Central memory CD4-positive, alpha-beta T cell (primary cell): ENCODE results near the gene EPHA5.

Source experiments
- DNase-seq: peaks from one replicate; pipeline ENCODE4 v3.0.0; 2022
- total RNA-seq, 3 experiments: gene quantifications; one replicate each; lab custom pipeline; 2026; lab: John Stamatoyannopoulos, UW

Gene EPHA5
- 0 reads per million in 3 experiments for total RNA-seq

GRCh38 chr4:65670331-65671031 lies at the start of gene EPHA5:
TSS of gene EPHA5 (minus strand) at chr4:65670489. CDS start at chr4:65669742, 747 bp downstream.
- no peak for DNase-seq

GRCh38 chr4:65719635-65720034 lies 49.3 kb upstream of the EPHA5 start:
- no peak for DNase-seq

GRCh38 chr4:65698631-65699030 lies 28.3 kb upstream of the EPHA5 start:
- no peak for DNase-seq

GRCh38 chr4:65696436-65696835 lies 26.1 kb upstream of the EPHA5 start:
- DNase-seq, result no peak

DNA sequence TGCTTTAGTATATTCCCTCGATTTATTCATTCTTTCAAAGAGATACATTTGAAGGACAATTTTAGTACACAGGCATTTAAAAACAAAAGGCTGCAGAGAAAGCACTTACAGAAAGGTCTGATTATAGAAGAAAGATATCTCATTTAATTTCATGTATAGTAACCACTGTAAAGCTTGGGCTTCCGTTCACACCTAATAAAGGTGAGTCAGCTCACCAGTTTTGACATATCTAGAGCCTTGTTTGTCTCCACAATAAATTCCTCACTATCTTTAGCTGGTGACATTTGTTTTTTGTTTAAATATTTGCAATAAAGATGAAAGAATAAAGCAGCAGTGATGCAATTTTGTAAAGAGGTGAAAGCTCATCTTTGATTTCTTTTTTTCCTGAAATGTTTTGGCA lies 1.1 kb upstream of the EPHA5 start:
- DNase-seq, result no peak

GRCh38 chr4:65670020-65670330 lies 314 bp downstream of the EPHA5 start:
- DNase-seq, result no peak

GRCh38 chr4:65669111-65670019 lies 924 bp downstream of the EPHA5 start:
- no peak for DNase-seq

DNA sequence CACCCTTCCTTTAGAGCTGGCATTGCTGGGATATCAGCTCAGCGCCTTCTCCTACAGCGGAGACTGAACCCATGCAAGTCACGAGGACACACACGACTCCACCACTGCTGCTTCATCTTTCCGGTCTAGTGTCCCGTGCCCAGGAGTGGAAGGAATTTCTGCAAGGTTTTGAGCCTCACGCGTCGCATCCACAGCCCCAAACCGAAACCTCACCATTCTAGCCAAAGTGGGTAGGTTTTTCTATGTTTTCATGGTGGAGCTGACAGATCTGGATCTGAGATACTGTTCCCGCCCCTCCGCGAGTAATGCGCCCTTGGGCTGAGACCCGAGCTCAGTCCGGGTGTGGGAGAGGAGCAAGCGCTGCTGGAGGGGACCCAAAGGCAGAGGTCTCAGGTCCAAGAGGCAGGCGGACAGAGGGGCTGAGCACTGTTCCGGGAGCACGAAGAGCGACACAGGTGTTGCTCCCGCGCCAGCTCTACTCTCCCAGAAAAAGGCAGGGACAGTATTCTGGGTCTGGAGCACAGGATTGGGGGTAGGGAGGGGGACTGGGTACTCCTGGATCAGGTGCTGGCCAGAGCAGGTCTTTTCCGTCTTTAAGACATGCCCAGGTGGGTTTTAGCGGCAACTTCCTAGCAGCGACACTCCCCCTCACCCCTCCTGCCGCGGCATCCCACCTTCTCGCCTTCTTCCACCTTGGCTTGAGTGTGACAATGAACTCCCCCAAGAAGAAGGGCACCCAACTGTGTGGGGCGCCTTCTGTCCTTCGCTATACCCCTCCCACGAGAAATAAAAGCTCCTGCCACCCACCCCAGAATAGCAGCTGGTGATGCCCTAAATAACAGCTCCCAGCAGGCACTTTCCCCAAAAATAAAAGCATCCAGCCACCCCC lies 1.8 kb downstream of the EPHA5 start:
- DNase-seq, result no peak

DNA sequence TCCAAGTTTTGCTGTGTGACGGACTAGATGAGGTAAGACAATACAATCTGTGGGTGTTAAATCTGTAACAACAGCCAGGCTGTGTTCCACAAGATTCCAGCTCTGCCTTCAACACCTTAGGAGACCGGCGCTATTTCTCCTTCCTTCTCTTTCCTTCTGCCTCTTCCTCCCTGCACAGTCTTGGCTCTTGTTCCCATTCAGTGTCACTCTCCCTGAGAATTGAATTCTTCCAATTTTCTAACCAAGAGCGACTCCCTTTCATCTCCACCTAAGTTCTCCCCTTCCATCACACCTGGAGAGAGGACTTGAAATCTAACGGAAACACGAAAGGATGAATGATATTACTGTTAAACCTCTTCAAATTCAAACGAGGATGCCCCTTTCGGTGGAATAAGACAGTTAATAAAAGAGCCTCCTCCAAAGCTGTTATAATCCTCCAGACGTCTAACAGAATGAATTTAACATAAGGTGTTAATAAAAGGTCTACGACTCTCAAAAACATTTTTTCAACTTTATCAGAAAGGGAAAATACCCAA lies 2.7 kb downstream of the EPHA5 start:
- no peak for DNase-seq

DNA sequence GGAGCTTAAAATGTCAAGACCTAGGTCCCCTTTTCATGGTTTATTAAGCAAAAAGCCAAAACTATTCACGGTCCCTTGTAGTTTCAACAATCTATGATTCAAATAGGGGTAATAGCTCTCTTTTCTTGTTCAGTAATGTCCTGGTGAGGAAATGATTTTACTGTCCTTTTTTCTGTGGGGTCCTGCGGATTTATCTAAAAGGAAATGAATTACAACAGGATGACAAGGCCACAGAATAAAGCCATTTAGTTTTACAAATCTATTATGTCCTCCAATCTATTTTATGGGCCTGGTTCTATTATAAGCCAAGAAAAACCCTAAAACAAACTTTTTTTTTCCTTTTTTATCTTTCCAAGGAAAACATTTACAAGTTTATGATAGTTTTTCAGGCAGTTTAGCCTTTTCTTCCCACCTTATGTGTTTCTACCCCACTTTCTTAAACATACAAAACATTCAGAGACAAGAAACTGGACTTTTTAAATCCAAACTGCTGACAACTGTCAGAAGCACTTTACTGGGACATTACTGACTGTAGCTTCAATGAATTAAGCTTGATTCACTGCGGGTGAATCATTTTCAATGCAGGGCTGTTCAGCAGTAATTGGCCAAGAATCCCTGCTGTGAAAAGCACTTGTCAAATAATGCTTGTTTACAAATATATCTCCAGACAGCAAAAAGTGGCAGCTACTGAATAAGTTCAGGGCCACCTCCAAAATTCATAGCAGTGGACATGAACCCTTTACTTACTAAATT lies 4.3 kb downstream of the EPHA5 start:
- DNase-seq, result no peak

- DNase-seq, result no peak
Observed at GRCh38 chr4:65661471-65661870, 8.8 kb downstream of the EPHA5 start.

GRCh38 chr4:65658117-65658516 lies 12.2 kb downstream of the EPHA5 start:
- DNase-seq, result no peak

GRCh38 chr4:65656008-65656407 lies 14.3 kb downstream of the EPHA5 start:
- DNase-seq, result no peak

GRCh38 chr4:65654976-65655375 lies 15.3 kb downstream of the EPHA5 start:
- DNase-seq, result no peak

DNA sequence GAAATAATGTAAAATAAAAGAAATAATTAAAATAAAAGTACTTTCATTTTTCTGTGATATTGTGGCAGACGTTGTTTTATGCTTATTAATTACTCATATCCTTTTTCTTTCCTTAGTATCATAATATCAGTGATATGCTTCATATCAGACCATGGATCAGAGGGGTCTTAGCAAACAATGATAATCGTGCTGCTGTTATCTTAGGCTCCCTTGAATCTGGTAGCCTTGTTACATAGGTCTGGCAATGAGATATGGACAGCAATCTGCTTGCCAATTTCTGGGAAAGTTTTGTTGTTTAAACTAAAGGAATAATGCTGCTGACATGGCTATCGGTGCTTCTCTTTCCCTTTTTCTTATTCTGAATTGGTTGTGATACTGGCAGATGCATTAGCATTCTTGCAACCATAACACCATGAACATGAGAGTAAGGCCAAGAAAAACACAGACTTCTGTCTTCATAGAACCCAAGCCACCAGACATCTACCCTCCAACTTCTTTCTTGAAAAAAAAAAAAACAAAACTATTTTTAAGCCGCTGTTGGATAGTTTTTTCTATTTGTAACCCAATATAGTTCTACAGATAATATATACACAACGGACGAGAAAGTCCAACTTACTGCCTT lies 16.4 kb downstream of the EPHA5 start:
- no peak for DNase-seq

DNA sequence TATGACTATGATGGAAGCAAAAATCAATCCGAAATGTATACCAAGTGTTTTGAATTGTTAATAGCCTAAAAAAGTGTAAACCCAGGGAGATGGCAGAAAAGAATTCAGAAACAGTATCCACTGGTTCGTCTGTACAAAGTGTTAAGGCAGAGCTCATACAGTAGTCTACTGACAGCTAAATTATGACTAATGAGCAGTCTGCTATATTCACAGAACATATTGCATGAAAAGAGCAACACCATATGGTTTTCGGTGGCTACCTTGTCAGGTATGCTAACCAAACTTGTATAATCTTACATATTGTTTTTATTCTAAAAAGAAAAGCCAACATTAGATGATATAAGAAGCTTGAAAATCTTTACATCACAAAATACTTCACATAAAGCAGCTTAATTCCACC lies 18.5 kb downstream of the EPHA5 start:
- DNase-seq, result no peak

- DNase-seq, result no peak
Observed at GRCh38 chr4:65651031-65651430, 19.3 kb downstream of the EPHA5 start.

DNA sequence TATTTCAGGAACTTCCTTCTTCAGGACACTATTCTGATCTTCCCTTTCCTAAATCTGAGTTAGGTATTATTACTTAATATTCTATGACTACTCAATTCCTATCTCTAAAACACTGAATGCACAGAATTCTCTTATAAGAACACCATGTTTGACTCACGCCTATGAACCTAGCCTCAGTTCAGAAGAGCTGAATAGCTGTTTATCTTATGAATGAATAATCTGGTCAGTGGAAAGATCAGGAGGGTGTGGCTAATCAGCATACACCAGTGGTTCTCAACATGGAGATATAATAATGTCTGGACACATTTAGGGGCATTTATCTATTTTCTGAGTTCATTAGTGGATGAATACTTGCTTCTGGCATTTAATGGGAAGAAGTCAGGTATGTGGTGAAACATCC lies 24.2 kb downstream of the EPHA5 start:
- DNase-seq, result no peak

GRCh38 chr4:65645185-65645584 lies 25.1 kb downstream of the EPHA5 start:
- DNase-seq, result no peak

DNA sequence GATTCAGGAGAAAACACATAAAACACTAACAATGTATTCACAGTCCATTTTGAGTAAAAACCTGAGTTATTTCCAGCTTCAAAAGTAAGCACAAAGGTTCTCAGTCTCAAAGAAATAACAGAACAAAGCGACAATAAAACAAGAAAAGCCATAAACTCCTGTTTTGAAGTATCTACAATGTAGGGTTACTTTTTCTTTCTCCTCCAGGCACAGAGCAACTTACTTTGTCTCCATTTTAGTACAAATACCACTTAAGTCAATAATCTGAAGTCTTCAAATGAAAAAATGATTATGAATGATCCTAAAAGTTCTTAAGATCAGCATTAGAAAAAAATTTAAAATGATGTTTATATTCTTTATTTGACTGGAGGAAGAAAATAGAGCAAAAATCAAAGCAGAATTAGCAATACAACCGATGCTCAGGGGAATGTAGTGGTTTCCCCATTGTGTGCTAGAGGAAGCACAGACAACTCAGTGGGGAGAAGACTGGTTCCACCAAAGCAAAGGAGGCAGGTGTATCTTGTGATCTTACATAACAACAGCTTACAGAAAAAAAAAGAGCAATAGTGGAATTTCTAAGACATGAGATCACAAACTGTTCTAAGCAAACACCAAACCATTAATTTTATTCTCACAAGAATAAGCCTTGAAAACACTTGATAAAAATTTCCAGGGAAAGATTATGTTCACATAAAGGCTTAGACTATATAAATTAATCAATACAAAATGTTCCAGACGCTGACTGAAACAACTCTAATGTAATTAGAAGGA lies 35.1 kb downstream of the EPHA5 start:
- no peak for DNase-seq

GRCh38 chr4:65624651-65625050 lies 45.6 kb downstream of the EPHA5 start:
- no peak for DNase-seq
